Epithelial cell of proximal tubule (primary cell): Measurements from ENCODE around the gene TMEM150A. TPM values are rescaled to one million over a fixed set of nuclear protein-coding genes. Genes with fewer than 3 reads are reported as not detected.

Experiments used
- DNase-seq: peaks from one replicate; pipeline ENCODE4 v3.0.0-alpha.2; 2011; ENCODE audit warnings: low read depth
- H3K4me3 ChIP-seq: 2 replicates; pipeline ENCODE4 v1.5.1; 2011; ENCODE audit warnings: low read depth, mild to moderate bottlenecking, low read length
- CTCF ChIP-seq: conservative IDR thresholded peaks from 2 replicates; pipeline ENCODE4 v1.5.1; 2012; ENCODE audit warnings: low read depth, mild to moderate bottlenecking, low read length
- total RNA-seq: library from RNA; depleted of rRNA; stranded (reverse); fragments of >200 nt; gene quantifications from 2 replicates; pipeline ENCODE4 v1.2.3, GENCODE V29; 2015

Gene TMEM150A
- total RNA-seq, 1 donor from 2014 or later = 7.4 TPM

- no peak overlapping the region for H3K4me3 ChIP-seq
- no peak for TF ChIP-seq CTCF
- DNase-seq = no peak
These were observed 45.5 kb upstream of the TMEM150A start for GRCh38 chr2:85647823-85648526.

- no peak for DNase-seq
- H3K4me3 ChIP-seq = no peak overlapping the region
- TF ChIP-seq CTCF = no peak
These were observed 43.7 kb upstream of the TMEM150A start for GRCh38 chr2:85646166-85646565.

DNA sequence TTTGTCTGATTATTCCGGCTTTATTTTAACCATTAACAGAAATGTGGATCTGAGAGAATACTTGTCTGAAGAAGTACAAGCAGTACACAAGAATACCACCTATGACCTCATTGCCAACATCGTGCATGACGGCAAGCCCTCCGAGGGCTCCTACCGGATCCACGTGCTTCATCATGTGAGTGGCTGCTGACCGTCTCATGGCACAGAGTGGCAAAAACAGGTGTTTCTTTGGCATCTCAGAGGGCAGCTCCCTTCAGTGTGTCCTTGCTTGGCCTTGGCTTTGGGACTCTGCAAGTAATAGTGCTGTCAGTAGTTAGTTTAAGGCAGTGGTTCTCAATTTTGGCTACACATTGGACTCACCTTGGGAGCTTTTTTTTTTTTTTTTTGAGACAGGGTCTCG, 42.4 kb upstream of the TMEM150A start:
- H3K4me3 ChIP-seq = no peak overlapping the region
- DNase-seq = no peak
- TF ChIP-seq CTCF = no peak

GRCh38 chr2:85642725-85643124, 40.2 kb upstream of the TMEM150A start:
- no peak for TF ChIP-seq CTCF
- DNase-seq = no peak
- H3K4me3 ChIP-seq = no peak overlapping the region

GRCh38 chr2:85635636-85636035, 33.1 kb upstream of the TMEM150A start:
- DNase-seq = no peak
- no peak for TF ChIP-seq CTCF
- no peak overlapping the region for H3K4me3 ChIP-seq

GRCh38 chr2:85635011-85635410, 32.5 kb upstream of the TMEM150A start:
- H3K4me3 ChIP-seq = no peak overlapping the region
- no peak for DNase-seq
- TF ChIP-seq CTCF = no peak

DNA sequence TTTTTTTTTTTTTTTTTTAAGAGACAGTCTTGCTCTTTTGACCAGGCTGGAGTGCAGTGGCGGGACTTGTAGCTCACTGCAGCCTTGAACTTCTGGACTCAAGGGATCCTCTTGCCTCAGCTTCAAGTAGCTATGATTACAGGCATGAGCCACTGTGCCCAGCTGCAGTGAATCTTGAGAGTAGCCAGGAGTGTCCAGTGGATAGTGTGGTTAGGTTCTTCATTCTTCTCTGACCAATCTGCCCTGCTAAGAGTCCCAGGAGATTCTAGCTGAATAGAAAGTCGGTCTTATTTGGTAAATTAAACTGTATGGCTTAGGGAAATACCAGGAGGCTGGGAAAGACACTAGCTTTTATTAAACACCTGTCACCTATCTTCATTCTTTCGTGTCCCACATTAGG, 28.8 kb upstream of the TMEM150A start:
- no peak for TF ChIP-seq CTCF
- DNase-seq = no peak
- H3K4me3 ChIP-seq = no peak overlapping the region
